D721Med (cell line): ENCODE results near the gene GPD1L.

Experiments used
- DNase-seq: peaks from one replicate; pipeline ENCODE4 v3.0.0; 2011; ENCODE audit warnings: low spot score; ENCODE audit not compliant: insufficient read length
- FAIRE-seq: peaks from 2 replicates; lab custom pipeline; 2011; peaks lifted over from hg19 to GRCh38; lab: Jason Lieb, UNC
- TF ChIP-seq, protein P1 (sequence below): IDR thresholded peaks from 2 replicates; pipeline ENCODE4 v1.5.1; 2012; ENCODE audit warnings: mild to moderate bottlenecking, control low read depth; ENCODE audit not compliant: insufficient read depth; ENCODE audit errors: missing control alignments

GPD1L gene

DNA sequence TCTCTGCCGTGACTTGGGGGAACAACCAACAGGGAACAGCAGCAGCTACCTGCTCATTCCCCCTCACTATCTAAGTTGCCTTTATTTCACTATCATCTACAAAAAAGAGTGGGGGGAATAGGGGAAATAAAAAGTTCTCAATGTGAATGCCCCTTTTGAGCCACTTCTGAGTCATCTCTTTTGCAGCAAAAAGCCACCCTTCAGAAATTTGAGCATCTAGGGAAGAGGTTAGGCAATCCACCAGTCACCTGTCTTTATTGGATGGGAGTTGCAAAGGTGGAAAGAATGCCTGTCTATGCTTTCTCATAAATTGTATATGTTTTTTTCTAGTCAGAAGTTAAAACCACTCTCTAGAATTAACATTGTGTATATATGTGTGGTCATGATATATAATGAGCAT lies 41.1 kb downstream of the GPD1L start:
- no peak for DNase-seq
- TF ChIP-seq, protein P1, sequence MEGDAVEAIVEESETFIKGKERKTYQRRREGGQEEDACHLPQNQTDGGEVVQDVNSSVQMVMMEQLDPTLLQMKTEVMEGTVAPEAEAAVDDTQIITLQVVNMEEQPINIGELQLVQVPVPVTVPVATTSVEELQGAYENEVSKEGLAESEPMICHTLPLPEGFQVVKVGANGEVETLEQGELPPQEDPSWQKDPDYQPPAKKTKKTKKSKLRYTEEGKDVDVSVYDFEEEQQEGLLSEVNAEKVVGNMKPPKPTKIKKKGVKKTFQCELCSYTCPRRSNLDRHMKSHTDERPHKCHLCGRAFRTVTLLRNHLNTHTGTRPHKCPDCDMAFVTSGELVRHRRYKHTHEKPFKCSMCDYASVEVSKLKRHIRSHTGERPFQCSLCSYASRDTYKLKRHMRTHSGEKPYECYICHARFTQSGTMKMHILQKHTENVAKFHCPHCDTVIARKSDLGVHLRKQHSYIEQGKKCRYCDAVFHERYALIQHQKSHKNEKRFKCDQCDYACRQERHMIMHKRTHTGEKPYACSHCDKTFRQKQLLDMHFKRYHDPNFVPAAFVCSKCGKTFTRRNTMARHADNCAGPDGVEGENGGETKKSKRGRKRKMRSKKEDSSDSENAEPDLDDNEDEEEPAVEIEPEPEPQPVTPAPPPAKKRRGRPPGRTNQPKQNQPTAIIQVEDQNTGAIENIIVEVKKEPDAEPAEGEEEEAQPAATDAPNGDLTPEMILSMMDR: no peak
- FAIRE-seq: no peak

DNA sequence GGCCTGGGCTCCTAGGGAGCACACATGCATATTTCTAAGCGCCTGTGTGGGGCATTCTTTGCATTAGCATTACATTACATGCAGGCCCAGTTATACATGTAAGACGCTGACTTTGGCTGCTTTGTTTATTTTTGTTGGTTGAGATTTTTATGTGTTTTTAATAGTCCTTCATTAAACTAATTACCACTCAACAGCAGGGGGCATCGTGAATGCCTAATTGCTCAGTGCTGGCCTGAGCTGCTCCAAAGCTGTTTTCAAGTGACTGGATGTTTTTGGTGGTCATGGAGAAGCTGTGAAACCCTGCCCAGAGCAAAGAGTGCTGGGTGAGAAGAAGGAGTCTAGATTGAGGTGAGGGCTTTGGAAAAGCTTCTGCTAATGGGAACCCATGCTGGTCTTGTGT lies 41.5 kb downstream of the GPD1L start:
- TF ChIP-seq, protein P1: peak; percentile 7
- FAIRE-seq: no peak
- DNase-seq: no peak

DNA sequence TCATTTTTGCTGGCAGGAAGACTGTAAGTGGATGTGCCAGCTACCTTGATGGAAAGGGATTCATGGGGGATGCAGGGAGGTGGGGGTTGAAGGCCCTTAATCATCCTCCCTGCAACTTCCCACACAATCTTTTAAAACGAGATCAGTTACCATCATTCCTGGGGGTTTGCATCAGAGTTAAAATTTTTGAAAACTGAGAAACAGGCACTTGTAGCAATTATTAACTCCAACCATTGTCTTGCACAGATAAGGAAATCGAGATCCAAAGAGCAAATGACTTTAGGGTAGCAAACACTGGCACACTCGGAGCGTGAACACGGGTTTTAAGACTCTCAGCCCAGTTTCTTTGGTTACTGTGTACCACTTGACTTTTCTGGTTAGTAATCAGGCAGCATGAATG lies 41.9 kb downstream of the GPD1L start:
- TF ChIP-seq, protein P1: no peak
- FAIRE-seq: no peak
- DNase-seq: no peak

DNA sequence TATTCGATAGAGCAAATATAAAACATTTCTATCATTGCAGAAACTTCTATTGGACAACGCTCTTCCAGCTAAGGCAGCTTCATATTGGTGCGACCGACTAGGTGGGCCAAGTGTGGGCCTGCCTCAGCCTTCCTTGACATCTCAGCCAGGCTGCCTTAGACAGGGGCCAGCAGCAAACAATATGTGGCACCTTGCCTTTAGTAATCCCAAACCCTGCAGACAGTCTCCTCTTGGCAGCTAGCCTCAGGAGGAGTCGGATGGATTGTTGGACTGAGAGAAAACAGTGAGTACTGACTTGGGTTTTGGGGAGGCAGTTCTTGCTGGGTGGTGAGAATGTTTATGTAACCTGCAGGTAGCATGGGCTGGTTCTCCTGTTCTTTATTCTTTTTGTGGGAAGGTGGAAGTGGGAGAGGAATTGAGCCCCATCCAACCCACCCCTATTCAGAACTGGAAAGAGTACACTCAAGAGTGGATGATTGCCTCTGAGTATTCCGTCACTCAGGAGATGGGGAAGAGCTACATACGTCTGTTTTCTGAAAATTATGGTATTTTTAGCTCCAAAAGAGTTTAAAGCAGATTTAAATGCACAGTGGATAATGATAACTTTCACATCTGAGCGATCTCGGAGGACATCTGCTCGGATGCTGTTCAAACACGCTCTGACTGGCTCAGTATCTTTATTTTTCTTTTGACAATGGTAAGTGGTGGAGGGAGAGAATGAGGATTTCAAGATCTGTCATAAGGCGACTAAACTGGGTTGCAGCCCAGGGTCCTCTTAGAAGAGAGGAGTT lies 47.2 kb downstream of the GPD1L start:
- DNase-seq (no peak), FAIRE-seq (no peak)
- TF ChIP-seq, protein P1: no peak

DNA sequence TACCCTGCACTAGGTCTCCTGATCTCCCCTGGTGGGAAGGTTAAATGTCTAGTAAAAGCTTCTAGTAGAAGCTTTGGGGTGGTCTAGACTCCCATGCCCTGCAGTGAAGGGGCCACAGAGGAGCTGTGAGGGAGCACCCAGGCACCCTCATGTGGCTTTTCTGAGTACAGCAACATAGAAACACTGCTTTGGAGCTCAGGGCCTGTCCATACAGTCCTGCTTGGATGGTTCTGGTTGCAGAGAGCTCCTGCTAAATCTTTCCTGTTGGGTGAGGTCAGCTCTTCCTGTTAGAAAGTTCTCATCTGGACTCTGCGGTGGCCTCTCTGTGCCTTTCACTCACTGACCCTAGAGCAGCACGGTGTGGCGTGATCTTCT lies 47.8 kb downstream of the GPD1L start:
- TF ChIP-seq, protein P1: no peak
- no peak for FAIRE-seq
- DNase-seq: no peak

DNA sequence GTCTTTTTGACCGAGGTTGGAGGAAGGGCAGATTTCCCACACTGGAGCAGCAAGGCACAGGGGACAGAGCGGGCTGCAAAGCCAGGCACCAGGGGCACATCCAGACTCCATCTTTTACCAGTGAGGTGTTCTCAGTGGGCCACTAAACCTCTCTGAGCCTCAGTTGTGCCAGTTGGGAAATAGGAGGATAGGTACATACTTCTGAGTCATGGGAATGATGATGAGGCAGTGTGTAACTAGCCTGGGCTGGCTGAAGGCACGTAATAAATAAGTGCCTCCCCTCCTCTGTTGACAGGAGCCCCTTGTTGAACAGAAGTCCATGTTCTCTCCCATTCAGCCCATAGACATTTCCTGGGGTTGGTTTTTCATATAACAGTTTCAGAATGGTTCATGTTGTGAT lies 48.7 kb downstream of the GPD1L start:
- DNase-seq: no peak
- TF ChIP-seq, protein P1: no peak
- FAIRE-seq: no peak

DNA sequence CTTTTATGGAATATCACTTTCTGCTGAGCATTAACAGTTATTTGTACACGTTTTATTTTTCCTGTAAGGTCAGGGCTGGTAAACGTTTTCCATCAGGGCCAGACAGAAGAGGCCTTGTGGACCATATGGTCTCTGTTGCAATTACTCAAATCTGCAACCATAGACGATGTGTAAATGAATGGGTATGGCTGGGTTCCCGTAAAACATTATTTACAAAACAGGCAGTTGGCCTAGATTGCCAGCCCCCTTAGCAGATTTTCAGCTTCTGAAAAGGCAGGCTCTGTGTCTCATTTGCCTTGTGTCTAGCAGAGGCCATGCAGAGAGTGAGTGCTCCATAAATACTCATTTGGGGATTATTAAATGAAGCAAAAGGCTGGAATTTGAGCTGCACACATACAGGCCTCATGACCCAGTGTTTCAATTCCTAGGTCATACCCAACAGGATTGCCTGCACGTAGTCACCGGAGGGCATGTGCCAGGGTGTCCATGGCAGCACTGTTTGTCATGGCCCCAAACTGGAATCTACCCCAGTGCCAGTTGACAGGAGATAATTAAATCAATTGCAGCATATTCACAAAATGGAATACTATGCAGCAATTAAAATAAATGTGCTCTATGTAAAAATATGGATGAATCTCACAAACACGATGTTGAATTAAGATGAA lies 51.3 kb downstream of the GPD1L start:
- FAIRE-seq (no peak), DNase-seq (no peak)
- TF ChIP-seq, protein P1: no peak
